ENCODE data around the gene GARS1.
A peak's percentile ranks its signal among the peaks of the same experiment; 100 is the strongest.

- TF ChIP-seq CTCF (IDR thresholded peaks at IDR 0.05; ENCODE audit: low read depth, low read length, missing input control) (no peak), RXRA (IDR thresholded peaks at IDR 0.05) (no peak), REST (IDR thresholded peaks at IDR 0.05) (peak; percentile 99)
Observed at GRCh38 chr7:30671793-30672465, 77.3 kb downstream of the GARS1 start.
